HepG2 (cell line): Measurements from ENCODE around the gene HIF3A. TPM values are rescaled to one million over a fixed set of nuclear protein-coding genes. Genes with fewer than 3 reads are reported as not detected.
A peak's percentile ranks its signal among the peaks of the same experiment; 100 is the strongest.

ENCODE experiments used
- CERS6 ChIP-seq: sonication (generic); formaldehyde crosslinking; IDR thresholded peaks from 2 replicates; pipeline ENCODE4 v1.5.0; 2020; ENCODE audit warnings: missing genetic modification reagents
- FLYWCH1 ChIP-seq: sonication (generic); formaldehyde crosslinking; IDR thresholded peaks from 2 replicates; pipeline ENCODE4 v1.8.1; 2023; ENCODE audit warnings: mild to moderate bottlenecking, missing genetic modification reagents
- GABPB1 ChIP-seq: IDR thresholded peaks from 2 replicates; pipeline ENCODE4 v1.6.1; 2016; ENCODE audit warnings: mild to moderate bottlenecking, missing genetic modification reagents, moderate library complexity, missing compliant biosample characterization
- GFI1 ChIP-seq: sonication (generic); formaldehyde crosslinking; IDR thresholded peaks from 2 replicates; pipeline ENCODE4 v1.5.0; 2020; ENCODE audit warnings: missing genetic modification reagents, mild to moderate bottlenecking, borderline replicate concordance
- KAT7 ChIP-seq: IDR thresholded peaks from 2 replicates; pipeline ENCODE4 v1.6.1; 2018; ENCODE audit warnings: borderline replicate concordance, missing compliant biosample characterization
- KDM2A ChIP-seq: sonication (generic); formaldehyde crosslinking; IDR thresholded peaks from 2 replicates; pipeline ENCODE4 v1.4.0; 2020; ENCODE audit warnings: low read depth, missing genetic modification reagents, borderline replicate concordance
- MTF1 ChIP-seq: sonication (generic); formaldehyde crosslinking; IDR thresholded peaks from 2 replicates; pipeline ENCODE4 v1.5.0; 2020; ENCODE audit warnings: missing genetic modification reagents
- MYPOP ChIP-seq: sonication (generic); formaldehyde crosslinking; IDR thresholded peaks from 2 replicates; pipeline ENCODE4 v1.8.1; 2023; ENCODE audit warnings: mild to moderate bottlenecking, moderate library complexity, missing genetic modification reagents
- NCOA5 ChIP-seq: sonication (generic); formaldehyde crosslinking; IDR thresholded peaks from 2 replicates; pipeline ENCODE4 v1.4.0; 2020; ENCODE audit warnings: missing genetic modification reagents
- NCOR1 ChIP-seq: fragments of 200-600 bp; sonication (generic); IDR thresholded peaks from 2 replicates; pipeline ENCODE4 v1.7.0; 2017; ENCODE audit warnings: antibody characterized with exemption, low read length, borderline replicate concordance
- PAXIP1 ChIP-seq: sonication (generic); formaldehyde crosslinking; conservative IDR thresholded peaks from 2 replicates; pipeline ENCODE4 v1.4.0; 2020; ENCODE audit warnings: mild to moderate bottlenecking, missing genetic modification reagents, moderate library complexity
- PHB2 ChIP-seq: fragments of 450-650 bp; IDR thresholded peaks from 2 replicates; pipeline ENCODE4 v1.6.1; 2018; ENCODE audit not compliant: partially characterized antibody
- POLR2AphosphoS2 ChIP-seq: IDR thresholded peaks from 2 replicates; pipeline ENCODE4 v1.6.1; 2011; ENCODE audit warnings: low read depth, low read length, improper control_type of control experiment
- SRY ChIP-seq: sonication (generic); formaldehyde crosslinking; IDR thresholded peaks from 2 replicates; pipeline ENCODE4 v1.8.0; 2022; ENCODE audit warnings: mild to moderate bottlenecking, missing genetic modification reagents
- THYN1 ChIP-seq: sonication (generic); formaldehyde crosslinking; IDR thresholded peaks from 2 replicates; pipeline ENCODE4 v1.8.1; 2023; ENCODE audit warnings: low read depth, mild to moderate bottlenecking, moderate library complexity, missing genetic modification reagents, borderline replicate concordance
- ZNF18 ChIP-seq: sonication (generic); formaldehyde crosslinking; IDR thresholded peaks from 2 replicates; pipeline ENCODE4 v1.8.0; 2022; ENCODE audit warnings: mild to moderate bottlenecking, missing genetic modification reagents; ENCODE audit not compliant: insufficient replicate concordance
- ZNF205 ChIP-seq: IDR thresholded peaks from 2 replicates; pipeline ENCODE4 v1.6.1; 2018; ENCODE audit warnings: missing biosample characterization, missing genetic modification reagents
- ZNF326 ChIP-seq: sonication (generic); formaldehyde crosslinking; IDR thresholded peaks from 2 replicates; pipeline ENCODE4 v1.4.0; 2020; ENCODE audit warnings: missing genetic modification reagents, borderline replicate concordance
- ZNF329 ChIP-seq: sonication (generic); formaldehyde crosslinking; IDR thresholded peaks from 2 replicates; pipeline ENCODE4 v1.9.0; 2021; ENCODE audit warnings: low read depth, mild to moderate bottlenecking, missing genetic modification reagents
- ZNF33A ChIP-seq: sonication (generic); formaldehyde crosslinking; IDR thresholded peaks from 2 replicates; pipeline ENCODE4 v1.5.1; 2020; ENCODE audit warnings: missing genetic modification reagents, mild to moderate bottlenecking, moderate library complexity, borderline replicate concordance
- ZNF552 ChIP-seq: sonication (generic); formaldehyde crosslinking; IDR thresholded peaks from 2 replicates; pipeline ENCODE4 v1.9.0; 2022; ENCODE audit warnings: missing genetic modification reagents, mild to moderate bottlenecking, borderline replicate concordance
- ZNF569 ChIP-seq: sonication (generic); formaldehyde crosslinking; IDR thresholded peaks from 2 replicates; pipeline ENCODE4 v1.5.0; 2020; ENCODE audit warnings: mild to moderate bottlenecking, missing genetic modification reagents, moderate library complexity, borderline replicate concordance
- ZNF781 ChIP-seq: sonication (generic); formaldehyde crosslinking; IDR thresholded peaks from 2 replicates; pipeline ENCODE4 v1.5.1; 2020; ENCODE audit warnings: borderline replicate concordance, mild to moderate bottlenecking, missing genetic modification reagents; ENCODE audit errors: not compliant biosample characterization
- ZNF782 ChIP-seq: sonication (generic); formaldehyde crosslinking; IDR thresholded peaks from 2 replicates; pipeline ENCODE4 v1.4.0; 2020; ENCODE audit warnings: missing genetic modification reagents, mild to moderate bottlenecking, borderline replicate concordance
- ZSCAN9 ChIP-seq: IDR thresholded peaks from 2 replicates; pipeline ENCODE4 v1.6.1; 2016; ENCODE audit warnings: borderline replicate concordance
- polyA plus RNA-seq, 8 experiments: library from polyadenylated mRNA; depleted of rRNA in 3 of 8; stranded (reverse) in 7 of 8; unstranded in 1 of 8; fragments of >200 nt; fragmentation: Illumina TruSeq in 4 of 8; extraction: Trizol in 4 of 8; gene quantifications; 2 replicates each; pipeline versions ENCODE4 v1.2.1 to v1.2.3, GENCODE V29; 2011 to 2016; ENCODE audit warnings: low read depth in 4 of 8, missing spikeins in 1 of 8, mixed read lengths in 1 of 8; ENCODE audit not compliant: insufficient read depth in 1 of 8
- total RNA-seq, 5 experiments: library from RNA; depleted of rRNA; stranded (reverse); fragments of >200 nt; fragmentation: Illumina TruSeq; extraction: Trizol; gene quantifications; 2 replicates each; pipeline ENCODE4 v1.2.3, GENCODE V29; 2016; ENCODE audit warnings: low read depth in 1 of 5

The HIF3A gene
- total and polyA plus RNA-seq, 2 of the 13 experiments (the other 11 are each of a cell fraction or from before 2014, with no cell fraction given), result 0.09 to 0.22 TPM

- TF ChIP-seq ZNF782 (CRISPR knock-in tag) (no peak), ZNF781 (no peak), ZNF205 (CRISPR knock-in tag) (no peak), NCOA5 (CRISPR knock-in tag) (no peak), FLYWCH1 (CRISPR knock-in tag) (no peak), KAT7 (CRISPR knock-in tag) (no peak), CERS6 (no peak), NCOR1 (no peak), GABPB1 (CRISPR knock-in tag) (peak; percentile 31; the same call in 1 of the 2 replicates), PAXIP1 (CRISPR knock-in tag) (0 out of 2 replicates have a peak, but pooled peaks have one; percentile 18), MYPOP (CRISPR knock-in tag) (no peak), ZNF569 (CRISPR knock-in tag) (no peak), MTF1 (CRISPR knock-in tag) (no peak), ZNF329 (CRISPR knock-in tag) (no peak), ZSCAN9 (no peak), ZNF18 (CRISPR knock-in tag) (no peak), KDM2A (CRISPR knock-in tag) (peak; percentile 33; the same call in 1 of the 2 replicates), ZNF326 (no peak), THYN1 (CRISPR knock-in tag) (no peak), GFI1 (CRISPR knock-in tag) (no peak), SRY (no peak), ZNF552 (CRISPR knock-in tag) (no peak), PHB2 (no peak), ZNF33A (no peak), POLR2AphosphoS2 (no peak)
Observed at GRCh38 chr19:46350758-46351159, 53.9 kb downstream of the HIF3A start (continued).
